Muscle of leg (tissue), 11 donors: Measurements from ENCODE around the gene DNMT3A. TPM values are rescaled to one million over a fixed set of nuclear protein-coding genes. Genes with fewer than 3 reads are reported as not detected.

Experiments
- DNase-seq: peaks from one replicate; pipeline ENCODE4 v3.0.0; 2013
- H3K27ac ChIP-seq: one replicate; pipeline ENCODE4 v1.5.1; 2013; ENCODE audit warnings: mild to moderate bottlenecking, low read length, control low read depth
- H3K27me3 ChIP-seq: one replicate; pipeline ENCODE4 v1.6.1; 2013; ENCODE audit warnings: low read length; ENCODE audit not compliant: control insufficient read depth, insufficient read depth
- H3K36me3 ChIP-seq: one replicate; pipeline ENCODE4 v1.6.1; 2013; ENCODE audit warnings: low read length; ENCODE audit not compliant: control insufficient read depth, insufficient read depth
- H3K4me1 ChIP-seq: one replicate; pipeline ENCODE4 v1.6.1; 2013; ENCODE audit warnings: low read length; ENCODE audit not compliant: control insufficient read depth, insufficient read depth
- H3K4me3 ChIP-seq: one replicate; pipeline ENCODE4 v1.5.1; 2013; ENCODE audit warnings: low read length, control low read depth
- H3K9me3 ChIP-seq: replicated peaks from 2 replicates; pipeline ENCODE4 v1.6.1; 2013; ENCODE audit warnings: low read depth, low read length; ENCODE audit not compliant: control insufficient read depth
- WGBS: methylation state at CpG from one replicate; pipeline ENCODE4 v1.1.5; 2013; ENCODE audit warnings: missing lambda C conversion rate; ENCODE audit not compliant: insufficient coverage; 5-methylcytosine and 5-hydroxymethylcytosine counted together
- polyA plus RNA-seq, 8 donors: library from polyadenylated mRNA; unstranded; fragments of 120-200 nt; gene quantifications; one replicate each; pipeline versions ENCODE4 v1.2.1 to v1.2.3, GENCODE V29; 2013; ENCODE audit warnings: inconsistent platforms in 1 of 8, low replicate concordance in 1 of 8; ENCODE audit not compliant: insufficient read length in 8 of 8, insufficient read depth in 1 of 8
- total RNA-seq: library from RNA; stranded (reverse); fragments of 120-200 nt; gene quantifications from one replicate; pipeline ENCODE4 v1.2.4, GENCODE V29; 2013

DNMT3A gene
- total and polyA plus RNA-seq, 9 donors, result 27.3 to 74.0 (median 55.2) TPM

DNA sequence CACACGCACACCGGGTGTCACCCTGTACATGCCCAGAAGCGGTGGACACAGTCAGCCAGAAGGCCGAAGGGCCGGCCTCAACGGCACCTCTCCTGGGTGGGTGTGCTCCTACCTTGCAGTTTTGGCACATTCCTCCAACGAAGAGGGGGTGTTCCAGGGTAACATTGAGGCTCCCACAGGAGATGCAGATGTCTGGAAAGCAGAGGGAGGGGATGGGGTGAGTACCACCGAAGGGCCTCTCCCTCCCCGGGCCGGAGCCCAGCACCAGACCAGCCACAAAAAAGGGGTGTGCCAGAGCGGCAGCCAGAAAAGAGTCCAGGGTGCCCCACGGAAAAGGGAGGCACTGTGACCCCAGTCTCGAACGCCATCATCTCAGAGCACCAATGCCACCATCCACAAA, 96.6 kb downstream of the DNMT3A start:
- Histone ChIP-seq H3K27me3 (no peaks in the 10 kb centered on the region), H3K27ac (no peak overlapping the region), H3K4me1 (peaks cover 5% of the 10 kb centered on the region), H3K4me3 (no peak overlapping the region), H3K36me3 (peaks cover 83% of the 10 kb centered on the region), H3K9me3 (no peaks in the 10 kb centered on the region)
- DNase-seq, result no peak
- 79% methylated on average over 8 of the region's 14 CpGs for WGBS

DNA sequence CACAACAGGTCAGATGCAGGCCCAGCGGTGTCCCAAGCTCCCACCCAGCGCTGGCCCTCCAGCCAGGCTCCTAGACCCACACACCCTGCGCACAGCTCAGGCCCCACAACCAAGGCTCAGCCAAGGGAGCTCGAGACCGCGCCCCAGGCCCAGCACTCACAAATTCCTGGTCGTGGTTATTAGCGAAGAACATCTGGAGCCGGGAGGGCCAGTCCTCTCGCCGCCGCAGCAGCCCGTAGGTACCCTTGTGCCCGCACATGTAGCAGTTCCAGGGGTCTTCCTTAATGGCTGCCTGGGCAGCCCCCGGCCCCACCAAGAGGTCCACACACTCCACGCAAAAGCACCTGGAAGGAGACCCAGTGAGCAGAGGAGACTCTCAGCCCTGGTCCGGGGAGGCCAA, 97.7 kb downstream of the DNMT3A start:
- 78% methylated on average over 17 of the region's 17 CpGs for WGBS
- no peak for DNase-seq
- no peak overlapping the region for H3K4me3 ChIP-seq

DNA sequence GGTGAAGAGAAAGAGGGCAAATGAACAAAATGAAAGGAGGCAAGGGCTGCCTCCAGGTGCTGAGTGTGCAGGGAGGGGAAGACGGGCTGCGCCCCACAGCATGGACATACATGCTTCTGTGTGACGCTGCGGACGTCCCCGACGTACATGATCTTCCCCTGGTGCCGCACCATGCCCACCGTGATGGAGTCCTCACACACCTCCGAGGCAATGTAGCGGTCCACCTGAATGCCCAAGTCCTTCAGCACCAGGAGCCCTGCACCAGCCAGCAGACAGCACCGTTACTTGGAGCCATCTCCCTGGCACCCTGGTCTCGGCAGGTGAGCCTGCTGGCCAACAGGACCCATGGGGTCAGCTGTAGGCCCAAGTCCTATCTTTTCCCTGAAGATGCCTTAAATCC, 100.3 kb downstream of the DNMT3A start:
- Histone ChIP-seq H3K27me3 (no peaks in the 10 kb centered on the region), H3K9me3 (no peaks in the 10 kb centered on the region), H3K27ac (no peak overlapping the region), H3K4me1 (no peaks in the 10 kb centered on the region), H3K4me3 (no peak overlapping the region), H3K36me3 (peaks cover 93% of the 10 kb centered on the region)
- WGBS, result 95% methylated on average over 13 of the region's 13 CpGs
- DNase-seq, result no peak

More for the DNA sequence above, 97.7 kb downstream of the DNMT3A start:
- Histone ChIP-seq H3K4me1 (no peaks in the 10 kb centered on the region), H3K27me3 (no peaks in the 10 kb centered on the region), H3K27ac (no peak overlapping the region), H3K9me3 (no peaks in the 10 kb centered on the region), H3K36me3 (peaks cover 88% of the 10 kb centered on the region)

DNA sequence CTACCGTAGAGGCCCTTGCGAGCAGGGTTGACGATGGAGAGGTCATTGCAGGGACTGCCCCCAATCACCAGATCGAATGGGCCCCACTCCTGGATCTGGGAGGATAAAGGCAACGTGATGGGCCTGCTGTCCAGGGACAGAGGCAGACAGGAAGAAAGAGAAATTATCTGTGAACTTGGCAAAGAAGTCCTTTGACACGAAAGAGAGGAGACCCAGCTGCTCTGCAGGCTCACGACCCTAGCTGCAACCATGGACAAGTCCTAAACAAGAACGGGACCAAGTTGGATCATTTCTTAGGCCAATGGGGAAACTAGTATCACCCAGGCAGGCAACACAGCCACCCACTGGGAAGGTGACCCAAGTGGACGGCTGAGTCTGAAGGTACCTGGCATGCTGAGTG, 101.1 kb downstream of the DNMT3A start:
- DNase-seq, result no peak
- H3K4me1 ChIP-seq, result no peaks in the 10 kb centered on the region
- H3K4me3 ChIP-seq, result no peak overlapping the region
- H3K27ac ChIP-seq, result no peak overlapping the region
- no peaks in the 10 kb centered on the region for H3K27me3 ChIP-seq
- 76% methylated on average over 9 of the region's 9 CpGs for WGBS
- no peaks in the 10 kb centered on the region for H3K9me3 ChIP-seq
- H3K36me3 ChIP-seq, result peaks cover 93% of the 10 kb centered on the region

DNA sequence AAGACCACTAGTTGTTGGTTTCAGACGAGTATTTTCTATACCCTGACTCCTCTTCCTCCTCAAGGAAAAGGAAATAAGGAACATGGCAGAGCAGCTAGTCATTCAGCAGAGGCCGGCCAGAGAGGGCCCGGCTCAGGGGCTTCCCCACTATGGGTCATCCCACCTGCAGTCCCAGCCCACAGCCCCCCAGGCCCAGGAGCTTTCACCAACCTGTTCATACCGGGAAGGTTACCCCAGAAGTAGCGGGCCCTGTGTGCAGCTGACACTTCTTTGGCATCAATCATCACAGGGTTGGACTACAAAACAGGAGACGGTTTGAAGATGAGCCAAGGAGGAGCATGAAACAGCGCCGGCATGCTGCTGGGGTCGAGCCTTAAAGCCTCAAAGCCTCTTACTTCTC, 102.8 kb downstream of the DNMT3A start:
- H3K36me3 ChIP-seq, result peaks cover 93% of the 10 kb centered on the region
- no peaks in the 10 kb centered on the region for H3K4me1 ChIP-seq
- H3K4me3 ChIP-seq, result no peak overlapping the region
- no peaks in the 10 kb centered on the region for H3K9me3 ChIP-seq
- 83% methylated on average over 7 of the region's 9 CpGs for WGBS
- no peak overlapping the region for H3K27ac ChIP-seq
- no peaks in the 10 kb centered on the region for H3K27me3 ChIP-seq
- no peak for DNase-seq

DNA sequence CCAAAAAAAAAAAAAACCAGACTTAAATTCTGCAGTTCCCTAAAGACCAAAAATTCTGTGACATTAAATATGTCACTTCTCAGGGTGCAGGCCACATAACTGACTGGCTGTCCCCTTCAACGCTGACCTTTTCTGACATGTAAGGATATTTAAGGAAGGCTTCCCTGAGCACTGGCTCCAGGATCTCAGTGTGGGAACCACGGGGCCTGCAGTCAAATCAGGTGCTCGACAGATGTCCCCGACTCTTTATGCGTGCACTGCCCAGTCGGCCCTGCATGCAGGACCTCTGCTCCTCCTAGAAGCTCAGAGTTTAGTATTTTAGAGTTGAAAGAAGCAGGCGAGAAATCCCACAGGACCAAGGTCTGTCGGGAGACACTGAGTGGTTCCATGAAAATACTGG, 104.0 kb downstream of the DNMT3A start:
- Histone ChIP-seq H3K27ac (no peak overlapping the region), H3K36me3 (peaks cover 95% of the 10 kb centered on the region), H3K9me3 (no peaks in the 10 kb centered on the region), H3K4me3 (no peak overlapping the region), H3K27me3 (no peaks in the 10 kb centered on the region), H3K4me1 (no peaks in the 10 kb centered on the region)
- WGBS, result no CpG with 5 or more reads among the region's 8 CpGs
- no peak for DNase-seq

DNA sequence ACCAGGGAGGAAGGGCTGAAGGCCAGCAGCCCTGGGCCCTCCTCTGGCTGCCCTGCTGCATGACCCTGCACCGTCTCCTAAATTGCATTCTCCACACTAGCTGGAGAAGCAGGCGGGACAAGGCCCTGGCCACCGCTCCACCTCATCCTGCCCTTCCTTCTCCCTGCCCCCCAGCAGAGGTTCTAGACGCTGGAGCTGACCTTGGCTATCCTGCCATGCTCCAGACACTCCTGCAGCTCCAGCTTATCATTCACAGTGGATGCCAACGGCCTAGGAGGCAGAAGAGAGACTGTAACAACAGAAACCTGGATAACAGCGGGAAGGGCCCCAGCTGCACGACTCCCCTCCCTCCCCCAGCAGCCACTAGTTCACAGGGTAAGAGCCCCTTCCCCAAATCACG, 105.0 kb downstream of the DNMT3A start:
- Histone ChIP-seq H3K36me3 (peaks cover 95% of the 10 kb centered on the region), H3K9me3 (no peaks in the 10 kb centered on the region), H3K4me3 (no peak overlapping the region), H3K4me1 (peaks cover 6% of the 10 kb centered on the region), H3K27me3 (no peaks in the 10 kb centered on the region), H3K27ac (no peak overlapping the region)
- WGBS, result 87% methylated on average over 8 of the region's 8 CpGs
- DNase-seq, result no peak

DNA sequence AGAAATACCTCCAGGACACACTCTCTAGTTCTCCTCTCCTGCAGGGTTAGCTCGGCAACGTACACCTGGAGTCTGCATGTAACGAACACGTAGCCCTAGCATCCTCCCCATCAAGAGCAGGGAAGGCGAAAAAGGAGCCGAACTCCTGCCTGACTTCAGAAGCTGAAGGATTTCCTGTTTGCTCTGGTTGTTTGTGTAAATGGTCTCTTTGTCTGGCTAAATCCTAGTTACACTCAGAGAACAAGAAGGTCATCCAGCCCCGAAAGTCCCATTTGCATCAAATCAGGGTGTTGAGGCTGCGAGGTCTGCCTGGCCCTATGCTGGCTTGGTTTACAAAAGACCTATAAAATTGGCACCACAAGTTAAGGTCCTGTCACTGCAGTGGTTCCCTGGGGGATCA, 107.0 kb downstream of the DNMT3A start:
- Histone ChIP-seq H3K27ac (no peak overlapping the region), H3K36me3 (peaks cover 84% of the 10 kb centered on the region), H3K9me3 (no peaks in the 10 kb centered on the region), H3K4me3 (no peak overlapping the region), H3K27me3 (no peaks in the 10 kb centered on the region), H3K4me1 (peaks cover 21% of the 10 kb centered on the region)
- no peak for DNase-seq
- 95% methylated on average over 3 of the region's 8 CpGs for WGBS

DNA sequence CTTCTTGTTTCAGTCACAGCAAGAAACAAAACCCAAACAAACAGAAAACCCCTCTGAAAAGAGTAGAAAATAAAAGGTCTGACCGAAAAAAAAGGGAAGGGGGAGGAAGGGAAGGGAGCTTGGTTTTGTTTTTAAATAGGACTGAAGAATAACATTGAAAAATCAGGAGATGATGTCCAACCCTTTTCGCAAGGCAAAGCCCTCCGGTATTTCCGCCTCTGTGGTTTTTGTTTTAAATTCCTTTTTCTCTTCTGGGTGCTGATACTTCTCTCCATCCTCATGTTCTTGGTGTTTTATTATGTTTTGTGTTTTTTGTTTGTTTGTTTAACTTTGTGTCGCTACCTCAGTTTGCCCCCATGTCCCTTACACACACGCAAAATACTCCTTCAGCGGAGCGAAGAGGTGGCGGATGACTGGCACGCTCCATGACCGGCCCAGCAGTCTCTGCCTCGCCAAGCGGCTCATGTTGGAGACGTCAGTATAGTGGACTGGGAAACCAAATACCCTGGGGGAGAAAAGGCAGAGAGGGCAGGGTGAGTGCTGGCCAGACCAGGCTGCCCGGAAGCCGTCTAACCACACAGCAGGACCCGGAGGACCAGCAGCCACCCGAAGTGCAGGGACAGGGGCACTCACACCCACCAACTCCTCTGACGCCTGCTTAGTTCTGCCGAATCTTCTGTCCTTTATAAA, 107.7 kb downstream of the DNMT3A start:
- Histone ChIP-seq H3K4me1 (peaks cover 27% of the 10 kb centered on the region), H3K36me3 (peaks cover 77% of the 10 kb centered on the region), H3K9me3 (no peaks in the 10 kb centered on the region), H3K27me3 (no peaks in the 10 kb centered on the region), H3K27ac (no peak overlapping the region), H3K4me3 (no peak overlapping the region)
- DNase-seq, result no peak
- 83% methylated on average over 8 of the region's 20 CpGs for WGBS

DNA sequence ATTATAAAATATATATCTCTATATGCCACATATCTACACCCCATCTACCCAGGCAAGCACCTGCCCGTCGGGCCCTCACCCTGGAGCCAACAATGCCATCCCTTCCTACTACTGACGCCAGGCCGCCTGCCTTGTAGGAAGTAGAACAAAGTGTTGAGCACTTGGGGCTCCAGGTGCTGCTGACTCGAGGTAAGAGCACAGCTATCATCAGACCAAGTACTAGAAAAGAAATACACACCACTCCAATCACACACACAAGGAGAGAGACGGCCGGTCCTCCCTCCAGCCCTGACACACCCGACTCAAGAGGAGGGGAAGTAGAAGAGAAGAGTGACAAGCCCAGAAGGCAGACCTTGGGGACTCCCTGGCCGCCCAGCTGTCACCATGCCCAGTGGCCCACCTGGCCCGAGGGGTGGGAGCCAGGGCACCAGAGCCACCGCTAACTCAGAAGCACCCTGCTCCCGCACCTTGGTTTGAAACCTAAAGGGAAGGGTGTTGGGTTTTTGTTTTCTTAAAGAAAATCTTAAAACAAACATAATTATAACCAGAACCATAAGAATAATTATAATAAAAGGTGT, 109.4 kb downstream of the DNMT3A start:
- peaks cover 33% of the 10 kb centered on the region for H3K4me1 ChIP-seq
- no peaks in the 10 kb centered on the region for H3K27me3 ChIP-seq
- DNase-seq, result peak; percentile 25
- H3K36me3 ChIP-seq, result peaks cover 61% of the 10 kb centered on the region
- no peak overlapping the region for H3K4me3 ChIP-seq
- no peak overlapping the region for H3K27ac ChIP-seq
- 100% methylated on average over 1 of the region's 12 CpGs for WGBS
- H3K9me3 ChIP-seq, result no peaks in the 10 kb centered on the region
